ENCODE measurements around the gene FUT7.

Gene FUT7

GRCh38 chr9:136995362-136995761 is 36.5 kb downstream of the FUT7 start:
- peak; percentile 57; the same call in 1 of the 2 replicates for TF ChIP-seq ZBTB7A (IDR thresholded peaks at IDR 0.05; ENCODE audit: low read depth)
- no peak for TF ChIP-seq FOXM1 (IDR thresholded peaks at IDR 0.05; ENCODE audit: borderline replicate concordance, low read depth)

GRCh38 chr9:136994888-136995230 is 37.0 kb downstream of the FUT7 start:
- no peak for TF ChIP-seq TEAD4 (IDR thresholded peaks at IDR 0.05)
- TF ChIP-seq TAF1 (IDR thresholded peaks at IDR 0.05; ENCODE audit: low read depth): no peak
- no peak for TF ChIP-seq RAD21 (IDR thresholded peaks at IDR 0.05; ENCODE audit: low read depth)
- TF ChIP-seq NFIC (IDR thresholded peaks at IDR 0.05): no peak
- no peak for TF ChIP-seq ZBTB7A (IDR thresholded peaks at IDR 0.05; ENCODE audit: low read depth)
- TF ChIP-seq MAX (IDR thresholded peaks at IDR 0.05): no peak
- no peak for TF ChIP-seq FOXM1 (IDR thresholded peaks at IDR 0.05; ENCODE audit: borderline replicate concordance, low read depth)
- no peak for TF ChIP-seq REST (IDR thresholded peaks at IDR 0.05; ENCODE audit: low read depth)
- TF ChIP-seq USF1 (IDR thresholded peaks at IDR 0.05): no peak
- no peak for TF ChIP-seq EGR1 (IDR thresholded peaks at IDR 0.05)
- TF ChIP-seq CREB1 (IDR thresholded peaks at IDR 0.05; ENCODE audit: low read depth): no peak
- TF ChIP-seq CEBPB (IDR thresholded peaks at IDR 0.05): no peak

GRCh38 chr9:136994180-136994887 is 37.6 kb downstream of the FUT7 start:
- no peak for TF ChIP-seq ZBTB7A (IDR thresholded peaks at IDR 0.05; ENCODE audit: low read depth)
- TF ChIP-seq TEAD4 (IDR thresholded peaks at IDR 0.05): no peak
- TF ChIP-seq USF1 (IDR thresholded peaks at IDR 0.05): no peak
- no peak for TF ChIP-seq MAX (IDR thresholded peaks at IDR 0.05)
- TF ChIP-seq YY1 (IDR thresholded peaks at IDR 0.05; ENCODE audit: low read depth): no peak
- no peak for TF ChIP-seq CREB1 (IDR thresholded peaks at IDR 0.05; ENCODE audit: low read depth)
- no peak for TF ChIP-seq FOXM1 (IDR thresholded peaks at IDR 0.05; ENCODE audit: borderline replicate concordance, low read depth)
- no peak for TF ChIP-seq CEBPB (IDR thresholded peaks at IDR 0.05)
- TF ChIP-seq NFIC (IDR thresholded peaks at IDR 0.05): no peak
- no peak for TF ChIP-seq EP300 (IDR thresholded peaks at IDR 0.05; ENCODE audit: borderline replicate concordance)
- TF ChIP-seq TAF1 (IDR thresholded peaks at IDR 0.05; ENCODE audit: low read depth): no peak
- TF ChIP-seq EGR1 (IDR thresholded peaks at IDR 0.05): no peak
- no peak for TF ChIP-seq REST (IDR thresholded peaks at IDR 0.05; ENCODE audit: low read depth)
- TF ChIP-seq TCF12 (IDR thresholded peaks at IDR 0.05; ENCODE audit: low read depth): no peak
- no peak for TF ChIP-seq RAD21 (IDR thresholded peaks at IDR 0.05; ENCODE audit: low read depth)

- TF ChIP-seq TCF12 (IDR thresholded peaks at IDR 0.05; ENCODE audit: low read depth) (no peak), EP300 (IDR thresholded peaks at IDR 0.05; ENCODE audit: borderline replicate concordance) (no peak)
Measured at GRCh38 chr9:136992819-136993369, 39.0 kb downstream of the FUT7 start.

- TF ChIP-seq CEBPB (IDR thresholded peaks at IDR 0.05) (no peak), YY1 (IDR thresholded peaks at IDR 0.05; ENCODE audit: low read depth) (peak; percentile 77), TAF1 (IDR thresholded peaks at IDR 0.05; ENCODE audit: low read depth) (peak; percentile 8; the same call in 1 of the 2 replicates), MAX (IDR thresholded peaks at IDR 0.05) (peak; percentile 91)
Measured at GRCh38 chr9:136991993-136992818, 39.7 kb downstream of the FUT7 start, which contains the start of gene PAXX. PAXX (plus strand) TSS chr9:136992422; CDS start chr9:136992444, 22 bp downstream.
